GM21381 (cell line): Measurements from ENCODE around the gene MIP.
"Not testable (repeated sequence)": the region's sequence is repeated elsewhere in the genome, so short reads cannot be mapped to it uniquely, and the experiment has no call there.

Experiments
- ATAC-seq: cut with Tn5 transposase; IDR thresholded peaks from one replicate; pipeline ENCODE4 v1.9.1; 2021; ENCODE audit warnings: mild to moderate bottlenecking, moderate library complexity; ENCODE audit not compliant: unreplicated experiment

MIP gene

GRCh38 chr12:56454557-56454956 is at the start of gene MIP:
TSS of gene MIP (minus strand) at chr12:56454657. CDS start at chr12:56454613, 44 bp downstream.
- no peak for ATAC-seq

GRCh38 chr12:56499879-56500278 is 45.4 kb upstream of the MIP start:
- not testable (repeated sequence) for ATAC-seq

GRCh38 chr12:56499452-56499851 is 45.0 kb upstream of the MIP start:
- not testable (repeated sequence) for ATAC-seq

GRCh38 chr12:56498126-56498902 is 43.9 kb upstream of the MIP start:
- not testable (repeated sequence) for ATAC-seq

- not testable (repeated sequence) for ATAC-seq
These were observed 42.2 kb upstream of the MIP start for GRCh38 chr12:56496704-56497103.

- not testable (repeated sequence) for ATAC-seq
These were observed 40.0 kb upstream of the MIP start for GRCh38 chr12:56494481-56494880.

- not testable (repeated sequence) for ATAC-seq
These were observed 39.6 kb upstream of the MIP start for GRCh38 chr12:56494106-56494415.

GRCh38 chr12:56493409-56494105 is 39.1 kb upstream of the MIP start:
- ATAC-seq, result not testable (repeated sequence)

- no peak for ATAC-seq
These were observed 35.9 kb upstream of the MIP start for GRCh38 chr12:56490360-56490759.

- ATAC-seq, result peak; percentile 95
These were observed 33.8 kb upstream of the MIP start, which contains the start of gene GLS2 for GRCh38 chr12:56488041-56488955. TSS of gene GLS2 (minus strand) at chr12:56488161. CDS start at chr12:56488118, 43 bp downstream.

- peak; percentile 24 for ATAC-seq
These were observed 33.1 kb upstream of the MIP start for GRCh38 chr12:56487448-56488040.

- no peak for ATAC-seq
These were observed 32.2 kb upstream of the MIP start for GRCh38 chr12:56486694-56487093.

- ATAC-seq, result no peak
These were observed 30.1 kb upstream of the MIP start for GRCh38 chr12:56484566-56484965.

- no peak for ATAC-seq
These were observed 25.2 kb upstream of the MIP start for GRCh38 chr12:56479625-56480024.

- ATAC-seq, result no peak
These were observed 23.2 kb upstream of the MIP start for GRCh38 chr12:56477521-56478225.

GRCh38 chr12:56476972-56477432 is 22.5 kb upstream of the MIP start:
- no peak for ATAC-seq

GRCh38 chr12:56476143-56476542 is 21.7 kb upstream of the MIP start:
- no peak for ATAC-seq

GRCh38 chr12:56474389-56474788 is 19.9 kb upstream of the MIP start:
- ATAC-seq, result no peak

GRCh38 chr12:56469007-56469930 is 14.8 kb upstream of the MIP start:
- ATAC-seq, result peak; percentile 4
